Renal pelvis (tissue), 4 donors: ENCODE results near the gene PLA2G2E. TPM values are rescaled to one million over a fixed set of nuclear protein-coding genes. Genes with fewer than 3 reads are reported as not detected.
A peak's percentile ranks its signal among the peaks of the same experiment; 100 is the strongest.
"Not testable (repeated sequence)": the region's sequence is repeated elsewhere in the genome, so short reads cannot be mapped to it uniquely, and the experiment has no call there.

ENCODE experiments used
- DNase-seq: peaks from one replicate; pipeline ENCODE4 v3.0.0-alpha.2; 2013
- polyA plus RNA-seq, 3 donors: library from polyadenylated mRNA; unstranded; fragments of 120-200 nt; gene quantifications; one replicate each; pipeline ENCODE4 v1.2.1, GENCODE V29; 2013; ENCODE audit not compliant: insufficient read length in 3 of 3

PLA2G2E gene
- polyA plus RNA-seq, 3 donors = not detected

GRCh38 chr1:19932866-19933265 lies 9.4 kb upstream of the PLA2G2E start:
- no peak for DNase-seq

GRCh38 chr1:19927130-19927421 lies 3.7 kb upstream of the PLA2G2E start:
- DNase-seq = not testable (repeated sequence)

- no peak for DNase-seq
Measured at GRCh38 chr1:19926296-19927129, 3.1 kb upstream of the PLA2G2E start.

GRCh38 chr1:19925342-19926070 lies 2.1 kb upstream of the PLA2G2E start:
- no peak for DNase-seq

GRCh38 chr1:19923953-19924346 lies 533 bp upstream of the PLA2G2E start:
- DNase-seq = no peak

- no peak for DNase-seq
Measured at GRCh38 chr1:19922015-19922688, 1.3 kb downstream of the PLA2G2E start.

- DNase-seq = no peak
Measured at GRCh38 chr1:19921310-19921709, 2.1 kb downstream of the PLA2G2E start.

- DNase-seq = no peak
Measured at GRCh38 chr1:19920132-19920710, 3.2 kb downstream of the PLA2G2E start.

GRCh38 chr1:19918057-19918456 lies 5.4 kb downstream of the PLA2G2E start:
- DNase-seq = peak; percentile 85

- DNase-seq = no peak
Measured at GRCh38 chr1:19910650-19911049, 12.8 kb downstream of the PLA2G2E start.

- no peak for DNase-seq
Measured at GRCh38 chr1:19909971-19910370, 13.4 kb downstream of the PLA2G2E start.

- DNase-seq = no peak
Measured at GRCh38 chr1:19909392-19909791, 14.0 kb downstream of the PLA2G2E start.

- DNase-seq = no peak
Measured at GRCh38 chr1:19907456-19907855, 16.0 kb downstream of the PLA2G2E start.

- DNase-seq = no peak
Measured at GRCh38 chr1:19903621-19904020, 19.8 kb downstream of the PLA2G2E start.

GRCh38 chr1:19901653-19902052 lies 21.8 kb downstream of the PLA2G2E start:
- no peak for DNase-seq

- DNase-seq = no peak
Measured at GRCh38 chr1:19894218-19894617, 29.2 kb downstream of the PLA2G2E start.

GRCh38 chr1:19893687-19894086 lies 29.7 kb downstream of the PLA2G2E start:
- no peak for DNase-seq

- no peak for DNase-seq
Measured at GRCh38 chr1:19892628-19893168, 30.7 kb downstream of the PLA2G2E start.

- DNase-seq = no peak
Measured at GRCh38 chr1:19892129-19892528, 31.3 kb downstream of the PLA2G2E start.

GRCh38 chr1:19889656-19890055 lies 33.8 kb downstream of the PLA2G2E start:
- DNase-seq = no peak

GRCh38 chr1:19888112-19888511 lies 35.3 kb downstream of the PLA2G2E start:
- DNase-seq = no peak

- DNase-seq = no peak
Measured at GRCh38 chr1:19885821-19886220, 37.6 kb downstream of the PLA2G2E start.
